CD4-positive, alpha-beta T cell (primary cell): ENCODE data around the gene DLGAP5. TPM values are rescaled to one million over a fixed set of nuclear protein-coding genes. Genes with fewer than 3 reads are reported as not detected.
A peak's percentile ranks its signal among the peaks of the same experiment; 100 is the strongest.

ENCODE experiments used
- ATAC-seq: fragments of 200-7000 bp; cut with Tn5 transposase; one replicate; pipeline ENCODE4 v1.10.0; 2022; ENCODE audit warnings: mild to moderate bottlenecking; ENCODE audit not compliant: poor library complexity
- CTCF ChIA-PET: fragments of 350-600 bp; sonication (Branson Sonifier 250); formaldehyde crosslinking; loops from one replicate; lab custom pipeline; 2021; ENCODE audit warnings: antibody characterized with exemption, inconsistent platforms; lab: Charles Lee
- POLR2A ChIA-PET: fragments of 350-600 bp; sonication (Branson Sonifier 250); formaldehyde crosslinking; loops from one replicate; lab custom pipeline; 2021; ENCODE audit warnings: antibody characterized with exemption, inconsistent platforms; lab: Charles Lee
- DNase-seq, 14 experiments: peaks; one replicate each; pipeline ENCODE4 v3.0.0-alpha.2; 2013 to 2020; ENCODE audit warnings: mixed read lengths in 2 of 14
- H3K27ac ChIP-seq, 2 donors: one replicate each; pipeline versions ENCODE4 v1.5.1 to v1.7.0; 2013; ENCODE audit warnings: low read length in 2 of 2, low read depth in 1 of 2, mild to moderate bottlenecking in 1 of 2
- H3K27me3 ChIP-seq, 2 experiments: 1 replicate in 1 of 2; 2 replicates in 1 of 2; pipeline versions ENCODE4 v1.6.1 to v1.7.0; 2013; ENCODE audit warnings: low read length in 2 of 2, control low read depth in 1 of 2, mild to moderate bottlenecking in 1 of 2, moderate library complexity in 1 of 2; ENCODE audit not compliant: insufficient read depth in 2 of 2, control insufficient read depth in 1 of 2
- H3K36me3 ChIP-seq: one replicate; pipeline ENCODE4 v1.6.1; 2013; ENCODE audit warnings: low read length, control low read depth; ENCODE audit not compliant: insufficient read depth
- H3K4me1 ChIP-seq: one replicate; pipeline ENCODE4 v1.6.1; 2013; ENCODE audit warnings: low read length, control low read depth; ENCODE audit not compliant: insufficient read depth
- H3K4me3 ChIP-seq: one replicate; pipeline ENCODE4 v1.5.1; 2013; ENCODE audit warnings: mild to moderate bottlenecking, low read length, moderate library complexity
- H3K9me3 ChIP-seq, 2 experiments: 1 replicate in 1 of 2; 2 replicates in 1 of 2; pipeline versions ENCODE4 v1.6.1 to v1.7.0; 2013; ENCODE audit warnings: low read length in 2 of 2, mild to moderate bottlenecking in 2 of 2, control low read depth in 1 of 2, moderate library complexity in 1 of 2; ENCODE audit not compliant: control insufficient read depth in 1 of 2, insufficient read depth in 1 of 2
- H3K27ac Mint-ChIP-seq: one replicate; pipeline ENCODE4 v1.8.0; 2020; ENCODE audit warnings: mixed read lengths
- H3K27me3 Mint-ChIP-seq: one replicate; pipeline ENCODE4 v1.8.0; 2021; ENCODE audit warnings: mixed read lengths
- H3K36me3 Mint-ChIP-seq: one replicate; pipeline ENCODE4 v1.8.0; 2021; ENCODE audit warnings: low read depth, mixed read lengths
- H3K4me1 Mint-ChIP-seq: one replicate; pipeline ENCODE4 v1.8.0; 2021; ENCODE audit warnings: low read depth, mixed read lengths
- H3K4me3 Mint-ChIP-seq: one replicate; pipeline ENCODE4 v1.8.0; 2020; ENCODE audit warnings: mild to moderate bottlenecking, mixed read lengths
- H3K9me3 Mint-ChIP-seq: one replicate; pipeline ENCODE4 v1.8.0; 2020; ENCODE audit warnings: mixed read lengths
- intact Hi-C, 2 experiments: fragments of 100-400 bp; cut with DNase I in 1 of 2; cut with micrococcal nuclease in 1 of 2; formaldehyde crosslinking; loops; one replicate each; pipeline versions ENCODE4 v1.15.1 to v1.9.0; 2023 to 2025; cut with DNase I, micrococcal nuclease
- total RNA-seq, 174 experiments: library from RNA in 2 of 174; stranded (reverse) in 2 of 174; gene quantifications; one replicate each; pipeline ENCODE4 v1.2.3 and lab custom pipeline; 2021 to 2026
- TF ChIP-seq, protein P1 (sequence below): fragments of 200-600 bp; IDR thresholded peaks from one replicate; pipeline ENCODE4 v1.8.0; 2022; ENCODE audit warnings: antibody characterized with exemption, mild to moderate bottlenecking

DLGAP5 gene
- total RNA-seq, 2 experiments from 2014 or later = 0.25 TPM; not detected in 1

DNA sequence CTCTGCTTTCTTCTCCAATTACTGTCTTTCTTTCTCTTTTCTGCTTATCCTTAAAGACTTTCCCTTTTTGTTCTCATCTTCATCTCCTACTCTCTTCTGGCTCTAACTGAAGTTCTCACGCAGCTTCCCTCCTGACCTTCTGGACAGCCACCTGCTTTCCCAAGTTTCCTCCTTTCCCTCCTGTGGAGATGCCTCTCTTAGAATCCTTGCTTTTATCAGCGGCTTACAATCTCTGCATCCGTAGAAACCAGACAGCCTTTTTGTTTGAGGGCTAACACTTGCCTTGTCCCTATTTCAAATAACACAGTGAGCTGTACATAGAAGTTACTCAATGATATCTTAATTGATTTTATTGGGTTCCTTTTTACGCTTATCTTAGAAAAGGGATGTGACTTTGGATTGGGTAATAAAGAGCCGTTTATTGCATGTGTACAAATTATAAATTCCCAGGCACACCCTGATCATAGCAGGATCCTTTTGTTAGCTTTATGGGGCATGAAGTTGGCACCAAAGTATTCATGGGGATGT lies 64.4 kb downstream of the DLGAP5 start:
- Mint-ChIP-seq H3K9me3 (no peaks in the 10 kb centered on the region), H3K4me1 (peaks cover 15% of the 10 kb centered on the region), H3K27ac (no peak overlapping the region), H3K36me3 (no peaks in the 10 kb centered on the region), H3K4me3 (no peak overlapping the region), H3K27me3 (peaks cover 62% of the 10 kb centered on the region)
- intact Hi-C loops = no loop called here
- Histone ChIP-seq H3K36me3 (no peaks in the 10 kb centered on the region), H3K27ac (no peak overlapping the region), H3K4me3 (no peak overlapping the region), H3K27me3 (peaks cover 6 to 16% of the 10 kb centered on the region in 2 experiments), H3K4me1 (peaks cover 39% of the 10 kb centered on the region), H3K9me3 (no peaks in the 10 kb centered on the region)
- TF ChIP-seq, protein P1, sequence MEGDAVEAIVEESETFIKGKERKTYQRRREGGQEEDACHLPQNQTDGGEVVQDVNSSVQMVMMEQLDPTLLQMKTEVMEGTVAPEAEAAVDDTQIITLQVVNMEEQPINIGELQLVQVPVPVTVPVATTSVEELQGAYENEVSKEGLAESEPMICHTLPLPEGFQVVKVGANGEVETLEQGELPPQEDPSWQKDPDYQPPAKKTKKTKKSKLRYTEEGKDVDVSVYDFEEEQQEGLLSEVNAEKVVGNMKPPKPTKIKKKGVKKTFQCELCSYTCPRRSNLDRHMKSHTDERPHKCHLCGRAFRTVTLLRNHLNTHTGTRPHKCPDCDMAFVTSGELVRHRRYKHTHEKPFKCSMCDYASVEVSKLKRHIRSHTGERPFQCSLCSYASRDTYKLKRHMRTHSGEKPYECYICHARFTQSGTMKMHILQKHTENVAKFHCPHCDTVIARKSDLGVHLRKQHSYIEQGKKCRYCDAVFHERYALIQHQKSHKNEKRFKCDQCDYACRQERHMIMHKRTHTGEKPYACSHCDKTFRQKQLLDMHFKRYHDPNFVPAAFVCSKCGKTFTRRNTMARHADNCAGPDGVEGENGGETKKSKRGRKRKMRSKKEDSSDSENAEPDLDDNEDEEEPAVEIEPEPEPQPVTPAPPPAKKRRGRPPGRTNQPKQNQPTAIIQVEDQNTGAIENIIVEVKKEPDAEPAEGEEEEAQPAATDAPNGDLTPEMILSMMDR = no peak
- no peak for ATAC-seq
- DNase-seq = no peak
- ChIA-PET POLR2A (no interaction called here), CTCF (no interaction called here)

DNA sequence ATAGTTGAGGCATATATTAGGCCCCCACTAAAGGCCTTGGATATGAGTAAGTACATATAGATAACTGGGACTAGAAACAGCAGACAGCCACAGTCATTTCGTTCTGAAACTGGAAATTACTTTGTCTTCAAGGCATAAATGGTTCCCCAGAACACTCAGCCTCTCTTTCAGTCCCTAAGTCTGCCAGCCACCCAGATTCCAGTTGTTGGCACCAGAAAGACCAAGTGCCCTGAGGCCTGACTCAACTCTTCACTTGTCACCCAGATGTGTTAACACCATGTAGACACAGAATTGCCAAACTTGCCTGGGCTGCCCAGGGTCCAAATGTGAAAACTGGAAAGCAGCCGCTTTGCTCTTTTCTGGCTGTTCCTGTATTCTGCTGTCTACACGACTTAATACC lies 65.4 kb downstream of the DLGAP5 start:
- H3K27ac ChIP-seq = no peak overlapping the region
- ATAC-seq (no peak), DNase-seq (peak in 1 of 14 experiments; percentile 23)
- peaks cover 32% of the 10 kb centered on the region for H3K4me1 ChIP-seq
- Mint-ChIP-seq H3K27me3 (peaks cover 53% of the 10 kb centered on the region), H3K4me3 (no peak overlapping the region), H3K36me3 (no peaks in the 10 kb centered on the region), H3K9me3 (no peaks in the 10 kb centered on the region), H3K27ac (no peak overlapping the region), H3K4me1 (peaks cover 15% of the 10 kb centered on the region)
- TF ChIP-seq, protein P1 = no peak
- no peaks in the 10 kb centered on the region for H3K36me3 ChIP-seq
- intact Hi-C loops = no loop called here
- no peak overlapping the region for H3K4me3 ChIP-seq
- ChIA-PET POLR2A (no interaction called here), CTCF (no interaction called here)
- H3K9me3 ChIP-seq = no peaks in the 10 kb centered on the region
- peaks cover 6 to 16% of the 10 kb centered on the region in 2 experiments for H3K27me3 ChIP-seq

DNA sequence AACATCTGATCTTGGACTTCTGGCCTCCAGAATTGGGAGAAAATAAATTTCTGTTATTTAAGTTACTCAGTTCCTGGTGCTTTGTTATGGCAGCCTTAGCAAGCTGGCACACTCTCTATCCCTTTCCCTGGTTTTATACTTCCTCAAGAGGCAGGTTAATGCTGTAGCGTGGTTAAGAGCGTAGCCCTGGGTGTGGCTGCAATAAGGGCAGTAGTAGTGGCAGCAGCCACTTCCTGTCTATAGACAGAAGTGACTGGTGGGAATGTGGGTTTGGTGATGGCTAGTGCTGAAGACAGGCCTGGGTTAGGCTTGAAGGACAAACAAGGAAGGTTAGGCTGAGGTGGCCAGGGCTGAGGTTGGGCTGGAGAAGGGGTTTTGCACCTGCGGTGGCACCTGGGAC lies 66.0 kb downstream of the DLGAP5 start:
- peaks cover 28% of the 10 kb centered on the region for H3K4me1 ChIP-seq
- H3K4me3 ChIP-seq = no peak overlapping the region
- Mint-ChIP-seq H3K27ac (no peak overlapping the region), H3K27me3 (peaks cover 46% of the 10 kb centered on the region), H3K36me3 (no peaks in the 10 kb centered on the region), H3K4me1 (peaks cover 15% of the 10 kb centered on the region), H3K9me3 (no peaks in the 10 kb centered on the region), H3K4me3 (no peak overlapping the region)
- POLR2A ChIA-PET = interaction anchor here (2.1 kb wide), 1 partner anchor 23 kb away, joined by 7 read pairs; no protein-coding TSS in a partner anchor
- peaks cover 6 to 16% of the 10 kb centered on the region in 2 experiments for H3K27me3 ChIP-seq
- no peaks in the 10 kb centered on the region for H3K9me3 ChIP-seq
- CTCF ChIA-PET = no interaction called here
- no peaks in the 10 kb centered on the region for H3K36me3 ChIP-seq
- TF ChIP-seq, protein P1 = no peak
- ATAC-seq (peak; percentile 12), DNase-seq (peak in 4 of 14 experiments; percentile 4 to 60 (median 52))
- intact Hi-C loops = no loop called here
- no peak overlapping the region for H3K27ac ChIP-seq
